HuH-7.5 (cell line): ENCODE data around the gene HAND1.

ENCODE experiments used
- DNase-seq: peaks from one replicate; pipeline ENCODE4 v3.0.0; 2011; ENCODE audit warnings: low spot score

Gene HAND1

DNA sequence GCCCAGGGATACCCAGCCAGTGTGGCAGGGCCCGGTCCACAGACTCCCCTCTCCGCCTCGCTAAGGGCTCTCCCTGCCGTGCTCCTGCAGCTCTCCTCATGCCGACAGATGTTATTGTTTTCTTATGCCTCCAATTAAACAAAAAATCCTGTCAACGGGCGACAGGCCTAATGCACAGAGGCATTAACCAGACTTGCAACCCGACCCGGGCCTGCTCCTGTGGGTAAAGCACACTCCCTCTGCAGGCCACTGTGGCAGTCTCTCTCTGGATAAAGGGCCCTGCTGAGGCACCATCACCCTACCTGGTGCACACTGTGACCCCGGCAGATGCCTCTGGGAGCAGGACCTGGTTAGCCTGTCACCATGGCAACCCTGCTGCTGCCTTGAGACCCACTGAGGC lies 27.5 kb upstream of the HAND1 start:
- DNase-seq: no peak

GRCh38 chr5:154503698-154504039 lies 25.6 kb upstream of the HAND1 start:
- no peak for DNase-seq

GRCh38 chr5:154502180-154502579 lies 24.2 kb upstream of the HAND1 start:
- DNase-seq: no peak

DNA sequence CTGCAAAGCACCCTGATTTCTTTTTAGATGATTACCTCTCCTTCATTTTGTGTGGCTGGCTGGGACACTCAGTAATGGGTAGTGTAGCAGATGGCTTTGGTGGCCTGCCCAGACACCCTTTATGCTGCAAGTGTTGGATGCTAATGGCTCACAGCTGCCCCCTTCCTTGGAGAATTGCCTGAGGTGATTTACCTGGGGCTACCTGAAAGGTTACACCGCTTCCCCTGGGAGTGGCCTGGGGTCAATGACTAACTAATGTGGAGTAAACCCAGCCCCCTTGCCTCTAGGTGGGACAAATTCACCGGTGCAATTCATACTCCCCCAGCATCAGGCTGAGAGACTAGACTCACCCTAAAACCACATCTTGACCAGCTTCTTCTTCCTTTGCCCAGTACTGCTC lies 23.5 kb upstream of the HAND1 start:
- DNase-seq: no peak

DNA sequence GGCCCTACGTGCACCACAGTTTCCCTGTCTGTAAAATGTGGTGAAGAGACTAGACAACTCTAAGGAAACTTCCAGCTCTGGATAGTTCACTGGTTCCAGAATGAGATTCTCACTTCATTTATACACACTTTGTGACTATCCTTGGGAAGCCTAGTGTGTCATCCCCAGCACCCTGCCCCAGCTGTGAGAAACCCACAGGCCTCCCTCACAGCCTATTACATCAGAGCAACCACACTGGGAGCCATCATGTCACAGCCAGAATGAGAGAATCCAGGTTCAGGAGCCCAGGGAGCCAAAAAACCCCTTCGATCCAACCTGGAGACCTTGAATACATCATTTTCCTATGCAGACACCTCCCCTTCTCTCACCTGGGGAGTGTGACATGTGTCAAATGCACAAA lies 21.0 kb upstream of the HAND1 start:
- DNase-seq: no peak

GRCh38 chr5:154498591-154498990 lies 20.6 kb upstream of the HAND1 start:
- DNase-seq: no peak

GRCh38 chr5:154494036-154494435 lies 16.0 kb upstream of the HAND1 start:
- no peak for DNase-seq

GRCh38 chr5:154493274-154493673 lies 15.2 kb upstream of the HAND1 start:
- no peak for DNase-seq

- no peak for DNase-seq
These were observed 13.9 kb upstream of the HAND1 start for GRCh38 chr5:154491941-154492340.

GRCh38 chr5:154487541-154487940 lies 9.5 kb upstream of the HAND1 start:
- no peak for DNase-seq

GRCh38 chr5:154486427-154486866 lies 8.4 kb upstream of the HAND1 start:
- DNase-seq: no peak

DNA sequence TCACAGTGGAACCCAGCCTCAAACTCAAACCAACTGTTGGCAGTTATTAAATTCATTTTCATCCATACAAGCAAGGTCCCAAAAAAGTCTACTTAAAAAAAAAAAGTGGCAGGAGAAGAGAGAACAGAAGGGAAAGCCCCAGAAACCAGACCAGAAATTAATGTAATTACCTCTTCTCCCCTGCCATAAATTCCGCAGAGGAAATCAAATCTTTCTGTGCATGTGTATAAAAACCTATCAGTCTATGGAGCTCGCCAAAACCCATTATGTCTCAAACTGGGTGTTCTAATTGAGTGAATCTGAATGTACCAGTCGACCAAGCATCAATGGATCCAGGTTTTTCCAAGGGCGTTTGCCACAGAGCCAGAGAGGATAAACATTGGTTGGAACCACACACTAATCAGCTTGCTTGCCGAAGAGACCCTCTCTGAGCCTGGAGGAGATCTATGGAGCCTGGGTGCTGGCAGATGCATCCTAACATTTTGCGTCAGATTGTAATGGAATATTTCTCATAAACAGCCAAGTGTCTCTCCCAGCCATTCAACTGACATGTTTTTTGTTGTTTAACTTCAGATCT lies 7.9 kb upstream of the HAND1 start:
- DNase-seq: no peak

GRCh38 chr5:154485096-154485491 lies 7.1 kb upstream of the HAND1 start:
- no peak for DNase-seq

DNA sequence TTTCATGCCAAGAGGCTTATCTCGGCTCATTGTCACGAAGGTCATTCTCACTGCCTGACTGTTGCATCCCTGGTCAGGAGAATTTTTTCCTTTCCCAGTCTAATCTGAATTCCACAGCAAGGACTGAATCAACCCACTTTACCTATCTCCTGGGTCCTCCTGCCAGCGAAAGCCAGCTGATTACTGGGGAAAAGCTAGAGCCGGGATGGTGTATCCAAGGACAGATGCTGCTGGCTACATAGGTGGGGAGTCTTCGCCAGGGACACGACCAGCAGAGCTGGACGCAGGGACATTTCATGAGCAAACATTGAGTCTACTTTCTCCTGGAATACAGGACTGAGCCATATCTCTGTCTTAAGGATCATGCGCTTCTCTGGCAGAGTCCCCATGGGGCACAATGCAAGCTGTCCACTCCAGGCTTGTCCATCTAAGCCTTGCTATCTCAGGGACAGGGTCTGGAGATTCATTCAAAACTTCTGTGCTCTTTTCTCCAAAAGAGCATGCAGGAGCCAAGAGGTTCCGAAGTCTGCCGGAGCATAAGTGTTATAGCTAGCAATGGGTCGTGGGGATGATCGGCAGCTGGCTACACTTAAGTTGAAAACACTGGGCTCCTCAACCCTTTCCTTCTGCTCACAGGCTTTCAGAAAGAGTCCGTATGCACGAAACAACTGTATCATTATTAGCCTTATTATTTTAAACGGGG lies 6.5 kb upstream of the HAND1 start:
- no peak for DNase-seq

DNA sequence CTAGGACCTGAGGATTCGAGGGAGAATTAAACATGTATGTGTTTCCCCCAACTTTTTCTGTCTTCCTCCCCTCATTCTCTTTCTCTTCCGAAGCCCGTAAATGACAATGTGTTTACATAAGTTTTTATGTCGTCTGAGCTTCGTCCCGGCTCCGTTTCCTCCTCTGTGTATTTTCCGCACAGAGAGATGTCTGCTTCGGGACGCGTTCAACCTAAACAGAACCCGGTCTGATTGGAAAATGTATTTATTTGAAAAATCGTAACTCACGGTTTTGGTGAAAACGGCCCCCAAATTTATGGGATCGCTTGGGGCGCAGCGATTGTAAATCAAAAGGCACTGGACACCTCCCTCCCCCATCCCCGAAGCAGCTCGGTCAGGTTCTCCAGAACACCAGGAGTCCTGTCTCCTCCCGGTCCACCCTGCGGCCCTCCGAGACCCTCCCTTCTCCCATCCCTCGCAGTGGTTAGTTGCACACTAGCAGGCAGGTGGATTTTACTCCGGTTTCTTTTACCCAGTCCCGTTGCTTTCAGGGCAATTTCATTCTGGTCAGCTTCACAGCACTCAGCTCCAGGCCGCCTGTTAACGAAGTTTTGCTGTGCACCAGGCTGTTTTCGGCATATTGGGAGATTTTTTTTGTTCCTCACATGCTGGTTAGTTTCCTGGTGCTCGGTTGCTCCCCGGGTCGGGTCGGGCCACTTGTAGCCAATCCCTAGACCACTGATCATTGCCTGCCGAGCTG lies 5.8 kb upstream of the HAND1 start:
- DNase-seq: no peak

DNA sequence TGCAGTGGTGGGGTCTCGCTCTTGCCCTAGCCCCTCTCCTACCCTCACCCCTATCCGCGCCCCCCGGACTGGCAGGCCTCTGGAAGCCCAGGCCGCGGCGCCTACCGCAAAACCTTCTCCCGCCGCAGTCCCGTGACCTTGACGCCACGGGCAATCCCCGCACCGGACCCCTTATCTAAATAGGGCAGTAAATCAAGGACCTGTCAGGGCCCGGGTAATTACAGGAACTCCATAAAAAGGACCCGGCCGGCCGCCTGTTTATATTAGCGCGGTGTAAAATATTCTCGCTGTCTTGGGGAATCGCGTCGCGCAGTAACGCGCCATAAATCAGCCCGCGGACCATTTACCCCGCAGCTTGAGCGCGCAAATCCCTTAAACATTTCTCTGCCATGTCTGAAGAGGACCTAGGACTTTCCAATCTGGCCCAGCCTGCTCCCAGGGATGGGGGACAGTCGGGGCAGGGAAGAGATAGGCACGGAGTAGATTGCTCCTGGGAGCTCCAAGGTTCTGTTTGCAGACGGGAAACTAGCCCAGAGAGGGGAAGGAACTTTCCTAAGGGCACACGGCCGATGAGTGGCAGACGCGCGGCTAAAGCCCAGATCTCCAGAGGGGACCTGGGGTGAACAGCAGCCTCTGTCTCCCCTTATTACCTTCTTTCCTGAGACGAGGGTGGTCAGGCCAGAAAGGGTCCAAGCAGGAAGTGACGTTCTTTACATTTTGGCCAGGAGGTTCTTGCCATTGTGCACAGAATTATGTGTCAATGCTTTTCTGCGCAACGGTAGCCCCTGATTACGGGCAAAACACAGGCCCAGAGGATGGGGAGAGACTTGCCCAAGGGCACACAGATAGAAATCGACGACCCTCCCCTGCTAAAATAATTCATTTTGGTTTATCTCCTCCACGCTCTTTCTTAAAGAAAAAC lies 4.8 kb upstream of the HAND1 start:
- no peak for DNase-seq

GRCh38 chr5:154481584-154482381 lies 3.8 kb upstream of the HAND1 start:
- no peak for DNase-seq

- no peak for DNase-seq
These were observed 2.8 kb upstream of the HAND1 start for GRCh38 chr5:154480847-154481246.

- no peak for DNase-seq
These were observed 2.1 kb upstream of the HAND1 start for GRCh38 chr5:154479944-154480750.

DNA sequence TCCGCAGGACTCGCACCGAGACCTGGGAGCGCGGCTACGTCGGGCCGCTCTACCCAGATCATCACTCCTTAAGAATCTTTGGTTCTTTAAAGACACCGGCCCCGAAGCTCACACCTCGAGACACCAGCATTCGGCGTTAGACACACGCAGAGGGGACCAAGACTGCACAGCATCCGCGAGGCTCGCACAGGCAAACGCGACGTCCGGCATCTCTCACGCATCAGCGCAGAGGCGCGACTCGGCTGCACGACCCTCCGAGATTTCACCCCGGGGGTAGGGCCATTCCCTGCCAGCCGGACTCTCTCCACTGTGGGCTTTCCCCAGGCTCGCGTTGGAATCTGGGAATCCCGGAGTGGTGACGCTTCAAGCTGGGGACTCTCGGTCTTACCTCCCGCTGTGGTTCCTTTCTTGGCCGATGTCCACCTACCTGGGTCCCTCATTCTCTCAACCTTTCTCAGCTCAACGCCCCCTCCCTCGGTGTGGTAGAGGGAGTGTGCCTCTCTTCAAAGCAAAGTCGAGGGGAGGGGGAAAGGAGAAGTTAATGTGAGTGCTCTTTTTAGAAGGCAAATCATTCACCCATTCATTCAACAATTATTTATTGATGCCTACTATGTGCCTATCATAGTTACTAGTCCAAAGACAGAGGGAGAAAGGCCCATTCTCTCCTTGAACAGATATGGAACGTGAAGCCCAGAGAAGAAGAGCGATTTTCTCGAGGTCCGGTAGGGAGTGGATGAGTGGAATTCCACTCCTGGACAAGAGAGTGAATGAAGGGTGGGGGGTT lies 1.3 kb upstream of the HAND1 start:
- no peak for DNase-seq
